ENCODE data around the gene TSPAN4. TPM values are rescaled to one million over a fixed set of nuclear protein-coding genes. Genes with fewer than 3 reads are reported as not detected.

The TSPAN4 gene
- total and polyA plus RNA-seq, 2 of the 13 experiments (the other 11 are each of a cell fraction or from before 2014, with no cell fraction given) = 31.7 to 68.3 TPM

- TF ChIP-seq ZBTB33 (CRISPR knock-in tag; IDR thresholded peaks at IDR 0.05) = no peak
- TF ChIP-seq EHMT2 (IDR thresholded peaks at IDR 0.05; ENCODE audit: borderline replicate concordance, low read depth, low read length) = no peak
- TF ChIP-seq ZSCAN25 (CRISPR knock-in tag; IDR thresholded peaks at IDR 0.05) = peak; percentile 56
- no peak for TF ChIP-seq SMAD3 (CRISPR knock-in tag; IDR thresholded peaks at IDR 0.05)
- TF ChIP-seq ZNF7 (CRISPR knock-in tag; IDR thresholded peaks at IDR 0.05) = no peak
- peak; percentile 43; the same call in 1 of the 2 replicates for TF ChIP-seq ZNF441 (CRISPR knock-in tag; IDR thresholded peaks at IDR 0.05; ENCODE audit: borderline replicate concordance)
- TF ChIP-seq KMT2A (CRISPR knock-in tag; IDR thresholded peaks at IDR 0.05) = no peak; the same call in 1 of the 2 replicates
- TF ChIP-seq BHLHE40 (IDR thresholded peaks at IDR 0.05; ENCODE audit: low read length) = no peak
- TF ChIP-seq XBP1 (CRISPR knock-in tag; IDR thresholded peaks at IDR 0.05) = no peak
- no peak for TF ChIP-seq SP1 (IDR thresholded peaks at IDR 0.05)
- TF ChIP-seq SP1 (CRISPR knock-in tag; IDR thresholded peaks at IDR 0.05) = peak; percentile 63; the same call in 1 of the 2 replicates
- TF ChIP-seq ZNF576 (CRISPR knock-in tag; IDR thresholded peaks at IDR 0.05) = no peak
- no peak for TF ChIP-seq AHDC1 (CRISPR knock-in tag; IDR thresholded peaks at IDR 0.05; ENCODE audit: borderline replicate concordance)
- TF ChIP-seq ZNF75D (CRISPR knock-in tag; IDR thresholded peaks at IDR 0.05; ENCODE audit: borderline replicate concordance) = no peak
- TF ChIP-seq KDM5A (IDR thresholded peaks at IDR 0.05; ENCODE audit: borderline replicate concordance, low read length) = peak; percentile 32; the same call in 1 of the 2 replicates
- TF ChIP-seq RFX3 (CRISPR knock-in tag; IDR thresholded peaks at IDR 0.05) = no peak
- TF ChIP-seq GTF3A (CRISPR knock-in tag; conservative IDR thresholded peaks at IDR 0.05) = no peak
- TF ChIP-seq GZF1 (CRISPR knock-in tag; IDR thresholded peaks at IDR 0.05) = no peak
- no peak for TF ChIP-seq SIX1 (CRISPR knock-in tag; IDR thresholded peaks at IDR 0.05; ENCODE audit: borderline replicate concordance)
- TF ChIP-seq JUNB (CRISPR knock-in tag; IDR thresholded peaks at IDR 0.05; ENCODE audit: borderline replicate concordance) = no peak
- TF ChIP-seq NR2F6 (IDR thresholded peaks at IDR 0.05) = no peak
- no peak; the same call in 1 of the 2 replicates for TF ChIP-seq NR2F6 (CRISPR knock-in tag; IDR thresholded peaks at IDR 0.05)
- TF ChIP-seq IRF2 (CRISPR knock-in tag; IDR thresholded peaks at IDR 0.05) = no peak
- no peak for TF ChIP-seq ELF1 (CRISPR knock-in tag; IDR thresholded peaks at IDR 0.05)
- TF ChIP-seq ZNF703 (CRISPR knock-in tag; IDR thresholded peaks at IDR 0.05; ENCODE audit: borderline replicate concordance) = no peak
Measured at GRCh38 chr11:819129-819931, 23.3 kb upstream of the TSPAN4 start (continued).
